SJCRH30 (cell line): Measurements from ENCODE around the gene ZFC3H1. TPM values are rescaled to one million over a fixed set of nuclear protein-coding genes. Genes with fewer than 3 reads are reported as not detected.

Experiments used
- DNase-seq, 2 experiments: peaks; one replicate each; pipeline ENCODE4 v3.0.0-alpha.2; 2015 to 2020
- H3K27ac ChIP-seq: fragments of 250-450 bp; sonication (Bioruptor Pico); 2 replicates; pipeline ENCODE4 v1.5.1; 2020; ENCODE audit warnings: mild to moderate bottlenecking, moderate library complexity
- H3K27me3 ChIP-seq: fragments of 250-450 bp; sonication (Bioruptor Pico); 2 replicates; pipeline ENCODE4 v1.5.1; 2020; ENCODE audit warnings: mild to moderate bottlenecking, moderate library complexity
- H3K36me3 ChIP-seq: fragments of 250-450 bp; sonication (Bioruptor Pico); 2 replicates; pipeline ENCODE4 v1.5.1; 2020; ENCODE audit warnings: mild to moderate bottlenecking, moderate library complexity
- H3K4me1 ChIP-seq: fragments of 250-450 bp; sonication (Bioruptor Pico); 2 replicates; pipeline ENCODE4 v1.5.1; 2020; ENCODE audit warnings: mild to moderate bottlenecking, moderate library complexity
- H3K4me3 ChIP-seq: fragments of 250-450 bp; sonication (Bioruptor Pico); 2 replicates; pipeline ENCODE4 v1.5.1; 2020; ENCODE audit warnings: mild to moderate bottlenecking, moderate library complexity
- H3K9me3 ChIP-seq: fragments of 250-450 bp; sonication (Bioruptor Pico); replicated peaks from 2 replicates; pipeline ENCODE4 v1.5.1; 2020; ENCODE audit warnings: mild to moderate bottlenecking, moderate library complexity
- total RNA-seq: library from RNA; depleted of rRNA; stranded (reverse); fragments of >200 nt; shearing (Covaris generic); gene quantifications from 2 replicates; pipeline ENCODE4 v1.2.3, GENCODE V29; 2014

Gene ZFC3H1
- total RNA-seq, 1 experiment from 2014 or later, result 24.5 TPM

DNA sequence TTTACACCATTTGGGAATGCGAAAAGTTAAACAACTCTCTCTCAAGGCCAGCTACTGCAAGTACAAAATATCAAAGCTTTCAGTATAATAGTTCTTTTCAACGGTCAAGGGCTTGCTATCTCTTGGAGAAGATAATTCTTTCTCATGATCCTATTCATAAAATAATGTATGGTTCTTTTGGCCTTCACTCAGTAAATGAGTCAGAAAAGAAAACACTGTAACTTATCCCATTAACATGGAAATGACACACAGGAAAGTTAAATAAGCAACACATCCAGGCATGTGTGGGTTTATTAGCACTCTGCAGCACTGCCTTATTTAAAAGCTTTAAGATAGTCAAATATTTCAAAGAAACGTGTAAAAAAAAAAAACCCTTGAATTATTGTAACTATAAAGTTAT lies 36.9 kb downstream of the ZFC3H1 start:
- peaks cover 92% of the 10 kb centered on the region for H3K36me3 ChIP-seq
- no peaks in the 10 kb centered on the region for H3K9me3 ChIP-seq
- DNase-seq, result no peak
- H3K4me3 ChIP-seq, result no peak overlapping the region
- no peak overlapping the region for H3K27ac ChIP-seq
- H3K27me3 ChIP-seq, result no peaks in the 10 kb centered on the region
- H3K4me1 ChIP-seq, result no peaks in the 10 kb centered on the region

DNA sequence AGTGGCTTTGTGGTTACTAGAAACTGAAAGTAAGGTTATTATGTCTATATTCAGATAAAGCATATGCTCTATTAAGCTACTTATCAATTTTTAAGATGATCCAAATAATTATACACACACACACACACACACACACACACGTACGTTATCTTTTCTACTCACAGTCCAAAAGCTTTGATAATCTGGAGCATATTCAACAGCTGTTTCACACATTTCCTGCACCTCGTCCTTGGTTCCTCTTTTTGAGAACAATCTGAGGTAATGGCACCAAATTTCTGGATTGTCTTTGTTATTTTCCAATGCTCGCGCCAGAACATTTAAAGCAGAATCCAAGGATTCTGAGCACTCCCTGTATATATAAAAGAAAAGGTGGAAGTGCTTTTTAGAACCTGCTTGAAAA lies 37.5 kb downstream of the ZFC3H1 start:
- Histone ChIP-seq H3K4me3 (no peak overlapping the region), H3K9me3 (no peaks in the 10 kb centered on the region), H3K27ac (no peak overlapping the region), H3K27me3 (no peaks in the 10 kb centered on the region), H3K4me1 (no peaks in the 10 kb centered on the region), H3K36me3 (peaks cover 91% of the 10 kb centered on the region)
- no peak for DNase-seq

DNA sequence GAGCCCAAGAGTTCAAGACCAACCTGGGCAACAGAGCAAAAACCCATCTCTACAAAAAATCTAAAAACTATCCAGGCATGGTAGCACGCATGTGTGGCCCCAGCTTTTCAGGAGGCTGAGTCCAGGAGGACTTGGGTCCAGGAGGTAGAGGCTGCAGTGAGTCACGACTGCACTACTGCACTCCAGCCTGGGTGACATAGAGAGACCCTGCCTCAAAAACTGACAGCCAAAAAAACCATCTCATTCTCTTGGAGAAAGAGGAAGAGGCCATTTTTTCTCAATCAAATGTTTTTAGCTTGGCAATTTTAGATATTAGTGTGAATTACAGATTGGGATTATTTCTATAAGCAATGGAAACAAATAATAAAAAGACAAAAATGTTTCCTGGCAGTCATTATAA lies 38.2 kb downstream of the ZFC3H1 start:
- H3K36me3 ChIP-seq, result peaks cover 91% of the 10 kb centered on the region

DNA sequence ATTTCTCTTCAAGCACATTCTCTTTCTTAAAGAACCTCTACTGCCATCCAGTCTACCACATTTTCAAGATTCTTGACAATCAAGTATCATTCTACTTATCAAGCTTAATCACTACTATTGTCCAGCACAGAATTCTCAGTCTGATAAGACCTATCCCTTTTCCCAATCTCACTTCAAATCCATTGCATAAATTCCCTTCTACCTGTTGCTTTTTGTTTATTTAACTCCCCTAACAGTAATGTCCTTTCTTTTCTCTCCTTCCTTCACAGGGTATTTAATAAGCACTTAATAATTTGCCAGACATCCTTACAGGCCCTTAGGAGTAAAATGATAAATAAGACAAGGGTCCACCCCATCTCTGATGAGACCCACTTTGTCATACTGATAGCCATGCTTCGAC lies 41.7 kb downstream of the ZFC3H1 start:
- Histone ChIP-seq H3K4me3 (no peak overlapping the region), H3K27ac (no peak overlapping the region), H3K36me3 (peaks cover 92% of the 10 kb centered on the region), H3K4me1 (no peaks in the 10 kb centered on the region), H3K27me3 (no peaks in the 10 kb centered on the region), H3K9me3 (no peaks in the 10 kb centered on the region)
- no peak for DNase-seq

More for the DNA sequence above, 38.2 kb downstream of the ZFC3H1 start:
- Histone ChIP-seq H3K9me3 (no peaks in the 10 kb centered on the region), H3K4me3 (no peak overlapping the region), H3K27ac (no peak overlapping the region), H3K27me3 (no peaks in the 10 kb centered on the region), H3K4me1 (no peaks in the 10 kb centered on the region)
- no peak for DNase-seq

DNA sequence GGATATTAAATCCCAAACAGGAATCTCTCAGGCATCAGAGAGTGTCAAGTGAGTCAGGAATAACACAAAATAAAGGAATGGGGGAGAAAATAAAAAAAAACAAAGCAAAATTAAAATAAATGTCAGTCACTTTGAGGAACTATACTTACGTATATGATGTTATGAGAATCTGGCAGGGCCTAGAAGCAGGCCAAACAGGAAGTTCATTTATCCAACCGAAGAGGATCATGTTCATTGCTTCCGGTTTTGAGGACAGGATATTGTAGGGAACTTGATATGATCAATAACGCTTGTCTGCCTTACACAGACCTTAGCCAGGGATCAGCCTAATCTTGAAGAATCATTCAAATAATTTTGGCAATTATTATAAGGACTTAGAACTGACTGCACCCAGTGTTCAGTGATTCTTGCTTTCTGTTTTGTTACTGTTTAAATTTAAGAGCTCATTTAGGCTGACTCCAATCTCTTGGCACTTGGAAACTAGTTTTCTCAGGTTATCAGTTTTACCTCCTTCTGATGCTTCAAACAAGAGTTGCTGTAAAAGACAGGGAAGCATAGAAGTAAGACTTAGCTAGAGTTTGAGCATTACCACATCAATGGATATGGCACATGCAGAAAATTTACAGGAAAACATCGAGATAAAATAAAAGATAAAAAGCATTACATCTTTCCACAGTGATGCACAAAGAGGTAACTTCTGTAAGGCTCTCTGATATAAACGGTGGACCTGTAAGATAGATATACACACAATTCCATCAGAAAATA lies 53.4 kb downstream of the ZFC3H1 start:
- no peak overlapping the region for H3K4me3 ChIP-seq
- no peaks in the 10 kb centered on the region for H3K27me3 ChIP-seq
- H3K4me1 ChIP-seq, result no peaks in the 10 kb centered on the region
- no peak for DNase-seq
- peaks cover 68% of the 10 kb centered on the region for H3K36me3 ChIP-seq
- H3K27ac ChIP-seq, result no peak overlapping the region
- no peaks in the 10 kb centered on the region for H3K9me3 ChIP-seq

DNA sequence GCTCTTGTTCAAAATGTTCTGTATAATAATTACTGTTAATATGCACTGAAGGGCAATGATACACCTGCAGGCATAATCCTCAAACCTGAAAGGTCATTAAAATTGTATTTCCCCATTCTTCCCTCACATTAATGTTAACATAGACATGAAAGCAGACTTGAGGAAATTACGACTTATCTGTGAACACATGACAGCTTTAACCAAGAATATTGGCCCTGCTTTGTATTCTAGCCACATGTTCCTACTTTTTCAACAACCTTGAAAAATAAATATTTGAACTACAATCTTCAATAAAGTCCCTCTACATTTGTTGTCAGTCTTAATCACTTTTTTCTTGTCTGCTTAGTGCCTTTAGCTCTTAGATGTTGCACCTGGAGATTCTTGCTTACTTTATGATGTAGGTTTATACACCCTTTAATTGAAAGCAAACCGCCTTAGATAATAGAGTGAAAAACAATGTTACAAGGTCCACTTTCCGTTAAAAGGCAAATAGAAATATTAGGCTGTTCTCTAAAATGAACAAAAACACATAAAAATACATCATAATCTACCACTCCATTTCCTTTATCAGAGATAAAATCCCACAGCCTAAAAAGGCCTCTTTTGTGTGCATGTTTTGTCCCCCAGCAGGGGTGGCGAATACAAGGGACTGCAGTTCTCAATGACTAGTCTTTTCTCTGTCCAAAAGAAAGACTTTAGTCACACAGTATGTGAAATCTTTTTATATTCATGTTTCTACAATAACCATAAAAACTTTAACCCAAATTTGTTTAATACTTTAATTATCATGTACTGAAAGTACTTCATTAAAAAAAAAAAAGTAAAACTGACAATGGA lies 55.9 kb downstream of the ZFC3H1 start:
- H3K4me3 ChIP-seq, result no peak overlapping the region
- H3K36me3 ChIP-seq, result peaks cover 51% of the 10 kb centered on the region
- no peaks in the 10 kb centered on the region for H3K27me3 ChIP-seq
- no peak for DNase-seq
- no peaks in the 10 kb centered on the region for H3K9me3 ChIP-seq
- no peak overlapping the region for H3K27ac ChIP-seq
- H3K4me1 ChIP-seq, result no peaks in the 10 kb centered on the region

DNA sequence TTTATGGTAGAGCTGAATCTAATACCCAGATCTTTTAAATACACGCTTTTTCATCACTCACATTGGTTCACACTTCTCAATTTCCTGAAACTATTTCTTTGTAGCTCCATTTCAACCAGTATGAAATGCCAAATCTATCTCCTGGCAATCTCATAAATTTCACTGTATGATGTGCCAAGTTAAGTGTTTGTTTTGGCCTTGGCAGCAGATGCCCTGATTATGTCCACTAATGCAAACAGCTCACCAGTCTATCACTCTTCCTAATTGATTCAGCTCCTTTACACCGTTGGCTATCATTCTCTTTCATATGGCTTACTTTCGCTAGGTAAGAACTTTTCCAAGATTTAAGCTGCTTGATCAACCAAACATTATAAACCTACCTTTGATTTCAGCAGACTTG lies 58.6 kb downstream of the ZFC3H1 start:
- Histone ChIP-seq H3K9me3 (no peaks in the 10 kb centered on the region), H3K27ac (no peak overlapping the region), H3K36me3 (peaks cover 31% of the 10 kb centered on the region), H3K4me3 (no peak overlapping the region), H3K4me1 (no peaks in the 10 kb centered on the region; the same call in 1 of the 2 replicates), H3K27me3 (no peaks in the 10 kb centered on the region)
- DNase-seq, result no peak

DNA sequence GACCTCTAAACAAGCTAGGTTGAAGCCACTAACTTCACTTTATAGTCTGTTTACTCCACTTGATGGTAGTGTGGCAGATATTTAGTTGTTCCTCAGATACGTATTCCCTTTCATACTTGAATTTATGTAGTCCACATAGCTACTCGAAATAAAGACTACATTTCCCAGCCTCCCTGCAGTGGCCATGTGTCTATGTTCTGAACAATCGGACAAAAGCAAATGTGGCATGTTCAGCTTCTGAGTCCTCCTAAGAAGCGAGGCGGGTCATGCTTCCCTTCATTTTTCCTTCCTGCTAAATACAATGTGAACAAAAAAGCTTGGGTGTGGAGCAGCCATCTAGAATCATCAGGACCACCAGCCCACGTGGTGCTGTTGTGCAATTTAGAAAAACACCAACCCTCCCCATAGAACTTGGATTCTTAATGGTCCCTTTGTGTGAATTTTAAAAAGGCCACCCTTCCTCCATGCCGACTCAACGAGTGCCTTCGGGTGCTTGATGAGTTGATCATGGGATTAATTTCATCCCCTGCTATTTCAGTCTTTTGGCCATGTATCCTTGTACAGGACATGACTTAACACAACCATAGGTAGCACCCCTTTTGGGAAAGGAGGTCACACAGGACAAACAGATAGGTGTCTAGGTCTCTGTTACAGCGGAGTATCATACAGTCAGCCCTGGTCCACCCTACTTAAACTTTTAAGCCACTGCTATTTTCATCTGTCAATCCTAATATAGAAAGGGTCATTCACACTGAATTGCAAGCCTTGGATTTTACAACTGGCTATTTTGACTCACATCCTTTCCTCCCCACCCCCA lies 60.7 kb downstream of the ZFC3H1 start:
- Histone ChIP-seq H3K4me3 (no peak overlapping the region), H3K27ac (no peak overlapping the region), H3K27me3 (no peaks in the 10 kb centered on the region), H3K4me1 (no peaks in the 10 kb centered on the region; the same call in 1 of the 2 replicates), H3K9me3 (no peaks in the 10 kb centered on the region), H3K36me3 (peaks cover 12% of the 10 kb centered on the region)
- no peak for DNase-seq

DNA sequence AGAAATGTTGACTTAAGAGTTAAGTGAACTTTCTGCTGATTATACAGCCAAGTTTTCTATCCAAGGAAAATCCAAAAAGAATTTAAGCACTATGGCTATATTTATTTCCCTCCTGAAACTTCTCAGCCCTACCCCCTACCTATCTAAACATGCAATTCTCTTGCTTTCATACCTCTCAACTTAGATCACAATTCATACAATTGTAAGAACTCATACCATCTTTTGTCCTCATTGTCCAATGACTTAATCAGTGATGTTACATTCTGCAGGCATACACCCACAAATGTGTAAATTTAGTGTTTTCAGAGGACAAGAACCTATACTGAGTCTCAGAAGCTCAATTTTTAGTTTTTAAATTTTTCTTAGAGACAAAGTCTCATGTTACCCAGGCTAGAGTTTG lies 62.1 kb downstream of the ZFC3H1 start:
- no peak overlapping the region for H3K4me3 ChIP-seq
- H3K9me3 ChIP-seq, result no peaks in the 10 kb centered on the region
- peaks cover 2% of the 10 kb centered on the region; the same call in 1 of the 2 replicates for H3K36me3 ChIP-seq
- H3K27me3 ChIP-seq, result no peaks in the 10 kb centered on the region
- DNase-seq, result no peak
- no peak overlapping the region for H3K27ac ChIP-seq
- no peaks in the 10 kb centered on the region; the same call in 1 of the 2 replicates for H3K4me1 ChIP-seq

DNA sequence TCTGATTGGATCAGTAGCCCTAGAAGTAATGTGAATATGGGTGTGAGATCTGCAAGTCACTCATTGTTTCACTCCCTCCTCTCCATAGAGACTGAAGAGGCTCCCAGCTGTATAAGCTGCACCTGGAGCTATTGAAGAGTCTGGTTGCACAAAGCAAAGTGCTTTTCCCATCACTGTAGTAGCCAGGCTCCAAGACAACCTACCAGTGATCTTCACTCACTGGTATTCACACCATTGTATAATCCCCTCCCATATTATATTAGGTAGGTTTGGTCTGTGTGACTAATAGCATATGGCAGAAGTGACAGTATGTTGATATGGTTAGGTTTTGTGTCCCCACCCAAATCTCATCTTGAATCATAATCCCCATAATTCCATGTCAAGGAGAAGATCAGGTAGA lies 64.4 kb downstream of the ZFC3H1 start:
- Histone ChIP-seq H3K4me1 (no peaks in the 10 kb centered on the region; the same call in 1 of the 2 replicates), H3K4me3 (no peak overlapping the region), H3K9me3 (no peaks in the 10 kb centered on the region), H3K27ac (no peak overlapping the region), H3K36me3 (no peaks in the 10 kb centered on the region), H3K27me3 (no peaks in the 10 kb centered on the region)
- no peak for DNase-seq

DNA sequence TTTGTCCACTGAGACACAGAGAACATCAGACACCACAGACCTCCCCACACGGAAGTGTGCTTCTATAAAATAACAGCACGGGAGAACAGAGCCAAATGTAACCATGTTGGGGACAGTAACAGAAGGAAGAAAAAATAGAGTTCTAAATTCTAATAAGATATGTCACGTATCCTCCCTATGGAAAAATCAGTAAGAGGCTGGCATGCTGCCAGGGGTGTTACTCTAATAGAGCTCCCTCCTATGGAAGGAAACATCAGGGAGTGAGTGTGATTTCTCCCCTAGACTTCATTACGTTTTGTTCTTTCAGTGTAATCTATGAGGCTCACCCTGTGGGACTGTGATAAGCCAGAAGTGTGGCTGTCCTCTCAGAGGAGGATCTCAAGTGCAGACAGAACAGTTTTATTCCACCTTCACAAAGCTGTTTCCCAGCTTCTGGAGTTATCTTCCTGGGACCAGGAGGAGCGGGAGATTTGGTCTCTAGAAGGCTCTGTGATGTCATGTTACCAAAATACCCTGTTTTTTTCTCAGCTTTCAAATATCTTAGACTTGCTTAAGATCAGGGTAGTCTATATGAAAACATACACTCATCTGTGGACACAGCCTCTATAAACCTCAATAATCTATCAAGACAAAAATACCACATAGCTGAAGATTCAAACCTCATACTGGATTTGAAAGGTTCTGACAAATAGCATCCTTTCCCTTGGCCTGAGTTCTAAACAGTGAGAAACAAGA lies 69.3 kb downstream of the ZFC3H1 start:
- Histone ChIP-seq H3K27ac (no peak overlapping the region), H3K4me3 (peak overlapping the region; percentile 34; the same call in 1 of the 2 replicates), H3K27me3 (no peaks in the 10 kb centered on the region), H3K4me1 (no peaks in the 10 kb centered on the region), H3K9me3 (no peaks in the 10 kb centered on the region; the same call in 1 of the 2 replicates), H3K36me3 (no peaks in the 10 kb centered on the region)
- peak; percentile 20 to 45 for DNase-seq

DNA sequence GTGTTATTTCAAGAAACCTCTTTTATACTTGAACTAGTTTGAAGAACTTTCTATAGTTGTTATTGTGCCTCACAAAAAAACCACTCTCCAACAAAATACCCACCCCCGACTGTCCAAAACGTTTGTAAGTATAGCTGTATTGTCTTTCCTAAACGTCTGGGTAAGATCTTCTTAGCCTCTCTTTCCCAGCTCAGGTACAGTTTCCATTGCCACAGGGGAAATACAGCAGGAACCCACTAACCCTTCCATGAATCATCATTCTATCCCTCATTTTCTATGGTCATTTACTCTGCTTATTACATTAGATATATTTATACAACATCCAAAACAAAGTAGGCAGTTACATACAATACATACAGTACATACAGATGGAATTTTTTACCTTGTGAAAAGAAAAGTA lies 70.8 kb downstream of the ZFC3H1 start:
- no peak overlapping the region for H3K4me3 ChIP-seq
- no peaks in the 10 kb centered on the region; the same call in 1 of the 2 replicates for H3K9me3 ChIP-seq
- DNase-seq, result no peak
- H3K27ac ChIP-seq, result no peak overlapping the region
- H3K4me1 ChIP-seq, result no peaks in the 10 kb centered on the region
- H3K27me3 ChIP-seq, result no peaks in the 10 kb centered on the region
- no peaks in the 10 kb centered on the region for H3K36me3 ChIP-seq

DNA sequence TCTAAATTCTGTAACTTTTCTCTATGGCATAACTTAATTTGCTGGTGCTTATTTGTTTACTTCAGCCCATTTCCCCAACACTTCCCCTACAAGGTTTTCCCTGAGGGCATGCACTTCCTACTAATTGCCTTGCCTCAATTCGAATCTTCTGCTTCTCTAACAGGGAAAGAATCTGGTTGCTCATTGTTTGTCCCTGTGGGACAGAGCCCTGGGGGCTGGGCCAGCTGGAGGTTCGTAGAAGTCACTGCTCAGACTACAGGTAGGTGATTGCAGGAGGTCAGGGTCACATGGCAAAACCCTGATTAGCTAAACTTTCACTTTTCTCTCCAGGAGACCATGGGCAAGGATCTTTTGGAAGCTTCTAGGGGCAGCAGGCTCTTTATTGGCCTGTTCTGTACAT lies 72.0 kb downstream of the ZFC3H1 start:
- H3K27ac ChIP-seq, result no peak overlapping the region
- H3K27me3 ChIP-seq, result no peaks in the 10 kb centered on the region
- H3K4me1 ChIP-seq, result no peaks in the 10 kb centered on the region
- DNase-seq, result no peak
- no peak overlapping the region for H3K4me3 ChIP-seq
- no peaks in the 10 kb centered on the region for H3K36me3 ChIP-seq
- H3K9me3 ChIP-seq, result no peaks in the 10 kb centered on the region; the same call in 1 of the 2 replicates

DNA sequence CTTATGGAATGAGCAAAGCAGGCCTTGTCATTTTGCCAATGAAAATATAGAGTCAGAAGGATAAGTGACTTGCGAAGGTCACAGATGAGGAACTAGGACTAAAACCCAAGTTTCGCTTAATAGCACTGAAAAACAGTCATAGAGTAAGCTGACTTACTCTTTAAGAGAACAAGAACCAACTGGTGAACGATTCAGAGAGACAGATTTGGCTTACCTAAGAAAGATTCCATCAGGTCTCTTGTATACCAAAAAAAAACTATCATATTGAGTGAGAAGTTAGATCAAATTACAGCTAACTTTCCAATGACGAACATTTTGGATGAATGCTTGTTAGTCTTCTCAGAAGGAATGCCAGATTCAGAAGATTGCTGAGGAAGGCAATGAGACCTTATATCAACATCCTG lies 74.2 kb downstream of the ZFC3H1 start:
- H3K4me3 ChIP-seq, result no peak overlapping the region
- no peaks in the 10 kb centered on the region for H3K4me1 ChIP-seq
- no peaks in the 10 kb centered on the region for H3K27me3 ChIP-seq
- no peak overlapping the region for H3K27ac ChIP-seq
- no peaks in the 10 kb centered on the region for H3K36me3 ChIP-seq
- H3K9me3 ChIP-seq, result no peaks in the 10 kb centered on the region; the same call in 1 of the 2 replicates
- DNase-seq, result no peak
